HFFc6 (cell line): ENCODE measurements around the gene NACAD. TPM values are rescaled to one million over a fixed set of nuclear protein-coding genes. Genes with fewer than 3 reads are reported as not detected.

Source experiments
- DNase-seq: peaks from one replicate; pipeline ENCODE4 v3.0.0-alpha.2; 2018
- H3K27ac Mint-ChIP-seq: 2 replicates; pipeline ENCODE4 v1.8.0; 2020; ENCODE audit warnings: mild to moderate bottlenecking, mixed read lengths
- H3K27me3 Mint-ChIP-seq: 2 replicates; pipeline ENCODE4 v1.8.0; 2021; ENCODE audit warnings: mild to moderate bottlenecking, moderate library complexity, mixed read lengths; ENCODE audit not compliant: insufficient read depth
- H3K36me3 Mint-ChIP-seq: 2 replicates; pipeline ENCODE4 v1.8.0; 2021; ENCODE audit warnings: low read depth, mixed read lengths
- H3K4me1 Mint-ChIP-seq: 2 replicates; pipeline ENCODE4 v1.8.0; 2020; ENCODE audit warnings: low read depth, mixed read lengths
- H3K4me3 Mint-ChIP-seq: 2 replicates; pipeline ENCODE4 v1.8.0; 2020; ENCODE audit warnings: mild to moderate bottlenecking, moderate library complexity, mixed read lengths
- H3K9me3 Mint-ChIP-seq: 2 replicates; pipeline ENCODE4 v1.8.0; 2020; ENCODE audit warnings: mild to moderate bottlenecking, mixed read lengths
- total RNA-seq, 6 experiments: library from RNA; stranded (reverse); fragmentation: NEBNext Ultra II Directional; extraction: Animal tissue kit (Norgen Biotek cat#: 25700); gene quantifications; 2 replicates in 1 of 6; 3 replicates in 5 of 6; pipeline ENCODE4 v1.2.3, GENCODE V29; 2021
- TF ChIP-seq, protein P1 (sequence below): fragments of 200-600 bp; sonication (generic); IDR thresholded peaks from 2 replicates; pipeline ENCODE4 v1.5.0; 2021; ENCODE audit warnings: antibody characterized with exemption, mild to moderate bottlenecking

The NACAD gene
- total RNA-seq, 6 experiments from 2014 or later: 5.5 to 10.5 (median 9.6) TPM

GRCh38 chr7:45100761-45101480 is 12.2 kb upstream of the NACAD start:
- no peak for DNase-seq
- Mint-ChIP-seq H3K4me1 (no peaks in the 10 kb centered on the region), H3K36me3 (0 out of 2 replicates have a peak, but pooled peaks cover 6% of the 10 kb centered on the region), H3K4me3 (no peak overlapping the region), H3K27me3 (no peaks in the 10 kb centered on the region), H3K9me3 (no peaks in the 10 kb centered on the region), H3K27ac (no peak overlapping the region)
- TF ChIP-seq, protein P1, sequence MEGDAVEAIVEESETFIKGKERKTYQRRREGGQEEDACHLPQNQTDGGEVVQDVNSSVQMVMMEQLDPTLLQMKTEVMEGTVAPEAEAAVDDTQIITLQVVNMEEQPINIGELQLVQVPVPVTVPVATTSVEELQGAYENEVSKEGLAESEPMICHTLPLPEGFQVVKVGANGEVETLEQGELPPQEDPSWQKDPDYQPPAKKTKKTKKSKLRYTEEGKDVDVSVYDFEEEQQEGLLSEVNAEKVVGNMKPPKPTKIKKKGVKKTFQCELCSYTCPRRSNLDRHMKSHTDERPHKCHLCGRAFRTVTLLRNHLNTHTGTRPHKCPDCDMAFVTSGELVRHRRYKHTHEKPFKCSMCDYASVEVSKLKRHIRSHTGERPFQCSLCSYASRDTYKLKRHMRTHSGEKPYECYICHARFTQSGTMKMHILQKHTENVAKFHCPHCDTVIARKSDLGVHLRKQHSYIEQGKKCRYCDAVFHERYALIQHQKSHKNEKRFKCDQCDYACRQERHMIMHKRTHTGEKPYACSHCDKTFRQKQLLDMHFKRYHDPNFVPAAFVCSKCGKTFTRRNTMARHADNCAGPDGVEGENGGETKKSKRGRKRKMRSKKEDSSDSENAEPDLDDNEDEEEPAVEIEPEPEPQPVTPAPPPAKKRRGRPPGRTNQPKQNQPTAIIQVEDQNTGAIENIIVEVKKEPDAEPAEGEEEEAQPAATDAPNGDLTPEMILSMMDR: no peak

GRCh38 chr7:45099891-45100760 is 11.4 kb upstream of the NACAD start:
- TF ChIP-seq, protein P1: no peak
- no peaks in the 10 kb centered on the region for H3K9me3 Mint-ChIP-seq
- H3K36me3 Mint-ChIP-seq: 0 out of 2 replicates have a peak, but pooled peaks cover 6% of the 10 kb centered on the region
- no peak overlapping the region for H3K27ac Mint-ChIP-seq
- H3K4me1 Mint-ChIP-seq: no peaks in the 10 kb centered on the region
- H3K27me3 Mint-ChIP-seq: no peaks in the 10 kb centered on the region
- H3K4me3 Mint-ChIP-seq: no peak overlapping the region
- no peak for DNase-seq

DNA sequence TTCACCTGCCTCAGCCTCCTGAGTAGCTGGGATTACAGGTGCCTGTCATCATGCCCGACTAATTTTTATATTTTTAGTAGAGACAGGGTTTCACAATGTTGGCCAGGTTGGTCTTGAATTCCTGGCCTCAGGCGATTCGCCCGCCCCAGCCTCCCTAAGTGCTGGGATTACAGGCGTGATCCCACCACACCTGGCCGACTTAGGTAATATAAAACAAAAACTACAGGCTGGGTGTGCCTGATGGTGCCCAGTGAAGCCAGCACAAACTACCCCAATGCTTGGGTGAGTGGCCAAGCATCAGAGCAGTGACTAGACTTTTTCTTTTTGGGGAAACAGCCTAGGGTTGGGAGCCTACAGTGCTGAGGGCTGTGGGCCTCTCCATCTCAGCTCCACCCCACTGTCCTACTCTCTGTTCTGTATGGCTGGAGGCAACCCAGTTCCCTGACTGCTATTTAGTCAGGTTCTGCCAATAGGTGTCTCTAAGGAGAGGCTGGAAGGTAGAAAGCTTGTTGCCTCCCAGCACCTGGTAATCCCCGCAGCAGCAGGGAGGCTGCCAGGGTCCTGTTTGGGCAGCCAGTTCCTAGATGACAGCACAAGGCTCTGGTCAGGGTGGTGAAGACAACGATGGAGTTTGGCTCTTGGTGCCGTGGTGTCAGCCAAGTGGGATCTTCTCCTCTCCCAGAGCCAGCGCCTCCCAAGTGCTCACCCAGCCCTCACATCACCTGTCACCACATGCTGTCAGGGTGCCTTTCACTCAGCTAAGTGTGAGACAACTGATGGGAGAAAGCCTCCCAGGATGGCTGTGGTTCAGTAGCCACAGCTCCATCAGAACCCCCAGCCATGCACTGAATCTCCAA is 10.4 kb upstream of the NACAD start:
- H3K4me1 Mint-ChIP-seq: no peaks in the 10 kb centered on the region

DNA sequence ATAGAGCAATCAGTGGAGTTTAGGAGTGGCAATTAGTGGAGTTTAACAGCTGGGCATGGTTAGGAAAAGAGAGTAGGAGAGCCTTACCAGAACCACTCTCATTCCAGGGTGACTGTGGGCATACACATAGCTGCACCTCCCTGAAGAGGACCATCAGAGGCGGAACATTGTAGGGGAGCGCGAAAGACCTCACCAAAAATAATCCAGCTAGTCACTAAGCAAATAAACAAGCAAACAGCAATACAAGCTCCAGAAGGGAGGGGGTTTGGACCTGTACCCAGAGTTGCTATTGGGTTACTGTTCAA is 4.1 kb upstream of the NACAD start:
- peaks cover 14% of the 10 kb centered on the region for H3K4me1 Mint-ChIP-seq
- no peak overlapping the region for H3K27ac Mint-ChIP-seq
- H3K36me3 Mint-ChIP-seq: no peaks in the 10 kb centered on the region
- no peak overlapping the region for H3K4me3 Mint-ChIP-seq
- H3K9me3 Mint-ChIP-seq: no peaks in the 10 kb centered on the region
- TF ChIP-seq, protein P1: no peak
- no peak for DNase-seq
- H3K27me3 Mint-ChIP-seq: peaks cover 2% of the 10 kb centered on the region; the same call in 1 of the 2 replicates

More for the DNA sequence above, 10.4 kb upstream of the NACAD start:
- Mint-ChIP-seq H3K9me3 (no peaks in the 10 kb centered on the region), H3K27me3 (no peaks in the 10 kb centered on the region), H3K4me3 (no peak overlapping the region), H3K36me3 (0 out of 2 replicates have a peak, but pooled peaks cover 6% of the 10 kb centered on the region), H3K27ac (no peak overlapping the region)
- TF ChIP-seq, protein P1: no peak
- no peak for DNase-seq
